ENCODE data around the gene ZNF275. TPM values are rescaled to one million over a fixed set of nuclear protein-coding genes. Genes with fewer than 3 reads are reported as not detected.

The ZNF275 gene
- polyA plus RNA-seq, 1 donor from 2014 or later, result 6.0 TPM

GRCh38 chrX:153377727-153378126 is 43.8 kb downstream of the ZNF275 start:
- Histone ChIP-seq H3K27me3 (ENCODE audit: insufficient read depth, low read depth, low read length) (no peaks in the 10 kb centered on the region), H3K36me3 (ENCODE audit: insufficient read depth, low read length) (no peaks in the 10 kb centered on the region)
- TF ChIP-seq RAD21 (conservative IDR thresholded peaks at IDR 0.05), result no peak
- no peak for TF ChIP-seq EZH2 (IDR thresholded peaks at IDR 0.05; ENCODE audit: borderline replicate concordance, insufficient read depth, low read length, poor library complexity, severe bottlenecking)
- no peak for TF ChIP-seq TAF1 (IDR thresholded peaks at IDR 0.05; ENCODE audit: low read depth)
- TF ChIP-seq POLR2AphosphoS5 (IDR thresholded peaks at IDR 0.05), result no peak

GRCh38 chrX:153378607-153379006 is 44.7 kb downstream of the ZNF275 start:
- no peak overlapping the region for H3K27ac ChIP-seq (ENCODE audit: low read length)
- H3K36me3 ChIP-seq (ENCODE audit: insufficient read depth, low read length), result no peaks in the 10 kb centered on the region
- TF ChIP-seq POLR2AphosphoS5 (IDR thresholded peaks at IDR 0.05) (no peak), EZH2 (IDR thresholded peaks at IDR 0.05; ENCODE audit: borderline replicate concordance, insufficient read depth, low read length, poor library complexity, severe bottlenecking) (no peak), MXI1 (conservative IDR thresholded peaks at IDR 0.05; ENCODE audit: poor library complexity, severe bottlenecking) (no peak)
- no peaks in the 10 kb centered on the region for H3K27me3 ChIP-seq (ENCODE audit: insufficient read depth, low read depth, low read length)
- H3K79me2 ChIP-seq (replicated peaks; ENCODE audit: insufficient read depth, low read length), result no peaks in the 10 kb centered on the region
- H3K4me3 ChIP-seq (ENCODE audit: low read length), result no peak overlapping the region
- H2AFZ ChIP-seq (ENCODE audit: low read depth, low read length), result no peak overlapping the region
- no peak overlapping the region for H3K9ac ChIP-seq (ENCODE audit: low read length)
- H3K9me3 ChIP-seq (ENCODE audit: low read length), result no peaks in the 10 kb centered on the region
- no peaks in the 10 kb centered on the region for H3F3A ChIP-seq (ENCODE audit: insufficient read depth, low read length, poor library complexity, severe bottlenecking)
- no peaks in the 10 kb centered on the region for H4K20me1 ChIP-seq (ENCODE audit: insufficient read depth)
- no peak overlapping the region for H3K4me2 ChIP-seq (ENCODE audit: low read length)
- no peaks in the 10 kb centered on the region for H3K9me2 ChIP-seq (ENCODE audit: insufficient read depth, low read length)

More at GRCh38 chrX:153377727-153378126, 43.8 kb downstream of the ZNF275 start:
- no peaks in the 10 kb centered on the region for H3K79me2 ChIP-seq (replicated peaks; ENCODE audit: insufficient read depth, low read length)
- H3K9me2 ChIP-seq (ENCODE audit: insufficient read depth, low read length), result no peaks in the 10 kb centered on the region
- no peaks in the 10 kb centered on the region for H3F3A ChIP-seq (ENCODE audit: insufficient read depth, low read length, poor library complexity, severe bottlenecking)
- no peak overlapping the region for H3K27ac ChIP-seq (ENCODE audit: low read length)
- H3K4me3 ChIP-seq (ENCODE audit: low read length), result no peak overlapping the region
- H3K9me3 ChIP-seq (ENCODE audit: low read length), result no peaks in the 10 kb centered on the region
- no peak overlapping the region for H3K4me2 ChIP-seq (ENCODE audit: low read length)
- no peak overlapping the region for H2AFZ ChIP-seq (ENCODE audit: low read depth, low read length)
- H4K20me1 ChIP-seq (ENCODE audit: insufficient read depth), result no peaks in the 10 kb centered on the region
- no peak overlapping the region for H3K9ac ChIP-seq (ENCODE audit: low read length)

- H2AFZ ChIP-seq (ENCODE audit: low read depth, low read length), result no peak overlapping the region
- H3K27me3 ChIP-seq (ENCODE audit: insufficient read depth, low read depth, low read length), result no peaks in the 10 kb centered on the region
- TF ChIP-seq CTCF (IDR thresholded peaks at IDR 0.05; ENCODE audit: poor library complexity, severe bottlenecking), result no peak
- TF ChIP-seq TAF1 (IDR thresholded peaks at IDR 0.05; ENCODE audit: low read depth), result no peak
- TF ChIP-seq RAD21 (conservative IDR thresholded peaks at IDR 0.05), result no peak
- TF ChIP-seq POLR2AphosphoS5 (IDR thresholded peaks at IDR 0.05), result no peak
- no peak for TF ChIP-seq EZH2 (IDR thresholded peaks at IDR 0.05; ENCODE audit: borderline replicate concordance, insufficient read depth, low read length, poor library complexity, severe bottlenecking)
- no peak for TF ChIP-seq MXI1 (conservative IDR thresholded peaks at IDR 0.05; ENCODE audit: poor library complexity, severe bottlenecking)
- TF ChIP-seq SMC3 (conservative IDR thresholded peaks at IDR 0.05; ENCODE audit: poor library complexity), result no peak
- TF ChIP-seq REST (IDR thresholded peaks at IDR 0.05; ENCODE audit: borderline replicate concordance), result no peak
- TF ChIP-seq EP300 (conservative IDR thresholded peaks at IDR 0.05; ENCODE audit: poor library complexity, severe bottlenecking), result no peak
- no peaks in the 10 kb centered on the region for H3K9me3 ChIP-seq (ENCODE audit: low read length)
- no peaks in the 10 kb centered on the region for H4K20me1 ChIP-seq (ENCODE audit: insufficient read depth)
- H3K4me3 ChIP-seq (ENCODE audit: low read length), result no peak overlapping the region
- no peaks in the 10 kb centered on the region for H3F3A ChIP-seq (ENCODE audit: insufficient read depth, low read length, poor library complexity, severe bottlenecking)
- H3K79me2 ChIP-seq (replicated peaks; ENCODE audit: insufficient read depth, low read length), result no peaks in the 10 kb centered on the region
- no peaks in the 10 kb centered on the region for H3K9me2 ChIP-seq (ENCODE audit: insufficient read depth, low read length)
- no peak overlapping the region for H3K4me2 ChIP-seq (ENCODE audit: low read length)
- no peak overlapping the region for H3K27ac ChIP-seq (ENCODE audit: low read length)
- no peaks in the 10 kb centered on the region for H3K36me3 ChIP-seq (ENCODE audit: insufficient read depth, low read length)
- H3K9ac ChIP-seq (ENCODE audit: low read length), result no peak overlapping the region
Observed at GRCh38 chrX:153379508-153379907, 45.6 kb downstream of the ZNF275 start.
